NCI-H82 treated with DMSO at 0.1 percent for 48 hours (cell line): Measurements from ENCODE around the gene VEGFB.

Experiments
- DNase-seq: peaks from one replicate; lab custom pipeline; 2025; ENCODE audit not compliant: unreplicated experiment; lab: John Stamatoyannopoulos, UW

Gene VEGFB

DNA sequence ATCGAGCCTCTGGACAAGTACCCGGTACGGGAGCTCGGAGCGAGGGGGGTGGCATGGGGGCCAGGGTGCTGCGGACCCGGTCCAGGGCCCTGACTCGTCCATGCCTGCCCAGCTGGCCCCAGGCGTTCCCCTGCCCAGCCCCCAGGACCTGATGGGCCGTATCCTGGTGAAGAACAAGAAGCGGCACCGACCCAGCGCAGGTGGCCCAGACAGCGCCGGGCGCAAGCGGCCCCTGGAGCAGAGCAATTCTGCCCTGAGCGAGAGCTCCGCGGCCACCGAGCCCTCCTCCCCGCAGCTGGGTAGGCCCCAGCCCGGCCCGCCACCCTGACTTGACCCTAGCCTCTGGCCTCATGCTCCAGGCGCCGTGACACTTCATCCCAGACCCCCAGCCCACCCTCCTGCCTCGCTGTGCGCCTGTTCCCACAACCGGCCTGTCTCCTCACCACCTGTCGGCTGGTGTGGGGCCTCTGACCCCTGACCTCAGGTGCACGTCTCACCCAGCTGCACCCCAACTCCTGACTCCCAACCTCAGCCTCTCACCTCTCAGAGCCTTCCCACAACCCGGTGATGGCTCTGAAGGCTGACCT is 24.7 kb downstream of the VEGFB start:
- no peak for DNase-seq

DNA sequence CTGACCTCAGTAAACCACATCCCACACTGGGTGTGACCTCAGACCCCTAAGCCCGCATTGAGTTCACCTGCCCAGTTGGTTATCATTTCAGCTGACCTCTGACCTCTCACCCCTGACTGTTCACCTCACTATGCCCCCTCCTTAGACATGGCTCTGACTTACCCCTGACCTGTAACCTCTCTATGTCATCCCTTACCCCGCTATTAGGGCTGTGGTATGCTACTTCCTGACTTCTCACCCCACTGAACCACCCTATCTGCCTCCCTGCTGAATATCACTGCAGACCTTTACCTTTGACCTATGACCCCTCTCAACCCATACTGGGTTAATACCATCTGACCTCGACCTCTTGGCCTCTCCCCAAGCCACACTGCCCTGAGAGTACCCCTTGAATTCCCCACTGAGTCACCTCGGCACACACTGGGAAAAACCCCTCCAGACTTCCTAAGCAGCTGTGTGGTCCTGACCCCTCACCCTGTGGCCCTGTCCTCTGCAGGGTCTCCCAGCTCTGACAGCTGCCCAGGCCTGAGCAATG is 25.2 kb downstream of the VEGFB start:
- no peak for DNase-seq

GRCh38 chr11:64260147-64260708 is 25.8 kb downstream of the VEGFB start:
- DNase-seq = no peak

- DNase-seq = no peak
Observed at GRCh38 chr11:64261556-64262080, 27.2 kb downstream of the VEGFB start.

DNA sequence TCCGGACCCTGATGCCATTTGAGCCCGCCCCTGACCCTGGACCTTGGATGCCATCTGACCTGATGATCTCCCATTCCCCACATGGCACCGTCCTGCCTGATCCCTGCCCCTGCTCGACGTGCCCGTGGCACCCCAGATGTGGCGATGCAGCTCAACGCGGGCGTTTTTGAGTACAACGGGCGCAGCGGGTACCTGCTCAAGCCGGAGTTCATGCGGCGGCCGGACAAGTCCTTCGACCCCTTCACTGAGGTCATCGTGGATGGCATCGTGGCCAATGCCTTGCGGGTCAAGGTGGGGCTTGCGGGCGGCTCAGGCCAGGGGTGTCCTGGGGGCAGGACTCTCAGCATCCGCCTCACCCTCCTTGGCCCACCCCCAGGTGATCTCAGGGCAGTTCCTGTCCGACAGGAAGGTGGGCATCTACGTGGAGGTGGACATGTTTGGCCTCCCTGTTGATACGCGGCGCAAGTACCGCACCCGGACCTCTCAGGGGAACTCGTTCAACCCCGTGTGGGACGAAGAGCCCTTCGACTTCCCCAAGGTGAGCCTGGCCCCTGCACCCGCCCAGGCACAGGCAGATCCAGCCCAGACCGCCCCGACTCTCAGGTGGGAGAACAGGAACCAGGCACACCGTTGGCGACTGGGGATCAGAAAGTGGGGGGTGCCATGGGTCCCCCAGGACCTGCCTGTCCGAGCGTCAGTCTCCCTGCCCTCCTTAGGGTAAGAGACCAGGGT is 28.1 kb downstream of the VEGFB start:
- DNase-seq = no peak

GRCh38 chr11:64263021-64263946 is 28.9 kb downstream of the VEGFB start:
- no peak for DNase-seq

DNA sequence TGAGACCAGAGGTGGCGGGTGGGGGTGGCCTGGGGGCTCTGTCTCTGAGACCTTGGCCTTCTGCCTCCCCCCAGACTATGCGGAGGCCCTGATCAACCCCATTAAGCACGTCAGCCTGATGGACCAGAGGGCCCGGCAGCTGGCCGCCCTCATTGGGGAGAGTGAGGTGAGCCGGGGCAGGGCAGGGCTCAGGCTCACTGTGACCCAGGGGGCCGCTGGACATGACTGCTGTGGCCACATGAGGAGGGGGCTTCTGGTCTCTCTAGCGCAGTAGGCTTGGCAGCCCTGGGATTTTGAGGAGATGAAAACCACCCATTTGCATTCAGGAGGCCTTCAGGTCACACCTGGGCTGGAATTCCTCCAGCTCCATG is 29.5 kb downstream of the VEGFB start:
- no peak for DNase-seq

DNA sequence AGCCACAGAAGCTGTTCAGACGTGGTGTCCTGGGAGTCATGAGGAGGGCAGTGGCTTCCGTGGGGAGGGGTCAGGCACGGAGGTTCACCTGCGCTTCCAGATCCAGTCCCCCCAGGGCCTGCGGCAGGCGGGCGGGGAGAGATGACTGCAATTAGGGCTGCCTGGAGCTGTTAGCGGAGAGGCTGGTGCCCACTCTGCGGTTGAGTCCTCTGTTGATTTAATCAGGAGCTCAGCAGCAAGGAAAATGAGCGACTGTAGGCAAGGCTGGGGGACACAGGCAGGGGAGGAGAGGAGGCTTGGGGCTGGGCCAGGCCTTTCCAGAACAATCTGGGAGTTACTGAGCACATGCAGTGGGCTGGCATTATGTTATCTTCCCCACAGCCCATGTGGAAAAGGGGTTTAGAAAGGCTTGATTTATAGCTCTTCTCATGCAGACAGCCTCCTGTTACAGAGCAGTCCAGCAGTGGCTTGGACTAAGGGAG is 30.0 kb downstream of the VEGFB start:
- DNase-seq = no peak

DNA sequence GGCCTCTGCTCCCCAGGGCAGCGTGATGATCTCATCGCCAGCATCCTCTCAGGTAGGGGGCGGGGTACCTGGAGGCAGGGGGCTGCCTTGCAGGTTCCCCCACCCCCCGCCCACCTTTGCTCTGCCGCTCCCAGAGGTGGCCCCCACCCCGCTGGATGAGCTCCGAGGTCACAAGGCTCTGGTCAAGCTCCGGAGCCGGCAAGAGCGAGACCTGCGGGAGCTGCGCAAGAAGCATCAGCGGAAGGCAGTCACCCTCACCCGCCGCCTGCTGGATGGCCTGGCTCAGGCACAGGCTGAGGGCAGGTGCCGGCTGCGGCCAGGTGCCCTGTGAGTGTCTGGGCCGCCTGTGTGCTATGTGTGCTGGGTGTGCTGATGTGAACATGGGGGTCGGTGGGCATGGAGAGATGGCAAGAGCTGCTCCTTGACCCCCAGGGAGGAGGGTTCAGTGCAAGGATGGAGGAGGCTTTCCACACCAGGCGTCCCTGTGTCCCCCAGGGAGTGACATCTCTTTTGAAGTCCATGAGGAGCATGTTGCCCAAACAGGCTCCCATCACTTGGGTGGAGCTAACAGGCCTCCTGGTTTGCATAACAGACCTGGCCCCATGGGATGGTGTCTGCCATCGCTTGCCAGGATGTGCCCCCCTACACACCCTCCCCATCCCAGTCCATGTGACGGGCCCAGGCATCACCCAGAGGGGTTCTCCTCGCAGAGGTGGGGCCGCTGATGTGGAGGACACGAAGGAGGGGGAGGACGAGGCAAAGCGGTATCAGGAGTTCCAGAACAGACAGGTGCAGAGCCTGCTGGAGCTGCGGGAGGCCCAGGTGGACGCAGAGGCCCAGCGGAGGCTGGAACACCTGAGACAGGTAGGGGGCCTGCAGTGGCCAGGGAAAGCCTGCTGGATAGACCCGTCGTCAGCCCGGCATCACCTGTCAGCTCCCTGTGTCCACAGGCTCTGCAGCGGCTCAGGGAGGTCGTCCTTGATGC is 31.1 kb downstream of the VEGFB start:
- no peak for DNase-seq

- DNase-seq = no peak
Observed at GRCh38 chr11:64266339-64266738, 32.0 kb downstream of the VEGFB start.

DNA sequence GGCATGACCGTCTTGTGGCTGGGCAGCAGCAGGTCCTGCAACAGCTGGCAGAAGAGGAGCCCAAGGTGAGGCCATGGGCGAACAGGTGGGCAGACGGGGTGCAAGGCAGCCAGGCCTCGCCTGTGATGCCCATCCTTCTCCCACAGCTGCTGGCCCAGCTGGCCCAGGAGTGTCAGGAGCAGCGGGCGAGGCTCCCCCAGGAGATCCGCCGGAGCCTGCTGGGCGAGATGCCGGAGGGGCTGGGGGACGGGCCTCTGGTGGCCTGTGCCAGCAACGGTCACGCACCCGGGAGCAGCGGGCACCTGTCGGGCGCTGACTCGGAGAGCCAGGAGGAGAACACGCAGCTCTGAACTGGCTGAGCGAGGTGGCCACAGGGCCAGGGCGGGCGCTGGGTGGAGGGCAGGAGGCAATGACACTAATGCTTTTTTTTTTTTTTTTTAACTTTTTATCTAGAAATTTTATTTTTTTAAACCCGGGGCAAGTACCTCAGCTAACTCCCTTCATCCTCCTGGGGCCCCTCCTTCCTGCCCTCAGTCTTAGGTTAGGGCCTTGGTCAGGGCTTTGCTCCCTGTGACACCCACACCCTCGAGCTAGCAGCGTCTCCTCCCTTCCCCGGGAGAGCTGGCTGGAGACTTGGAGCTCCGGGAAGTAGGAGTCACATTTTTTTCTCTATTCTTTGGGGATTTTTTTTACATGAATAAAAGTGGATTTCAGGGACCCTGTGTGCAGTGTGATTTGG is 33.0 kb downstream of the VEGFB start:
- DNase-seq = no peak

DNA sequence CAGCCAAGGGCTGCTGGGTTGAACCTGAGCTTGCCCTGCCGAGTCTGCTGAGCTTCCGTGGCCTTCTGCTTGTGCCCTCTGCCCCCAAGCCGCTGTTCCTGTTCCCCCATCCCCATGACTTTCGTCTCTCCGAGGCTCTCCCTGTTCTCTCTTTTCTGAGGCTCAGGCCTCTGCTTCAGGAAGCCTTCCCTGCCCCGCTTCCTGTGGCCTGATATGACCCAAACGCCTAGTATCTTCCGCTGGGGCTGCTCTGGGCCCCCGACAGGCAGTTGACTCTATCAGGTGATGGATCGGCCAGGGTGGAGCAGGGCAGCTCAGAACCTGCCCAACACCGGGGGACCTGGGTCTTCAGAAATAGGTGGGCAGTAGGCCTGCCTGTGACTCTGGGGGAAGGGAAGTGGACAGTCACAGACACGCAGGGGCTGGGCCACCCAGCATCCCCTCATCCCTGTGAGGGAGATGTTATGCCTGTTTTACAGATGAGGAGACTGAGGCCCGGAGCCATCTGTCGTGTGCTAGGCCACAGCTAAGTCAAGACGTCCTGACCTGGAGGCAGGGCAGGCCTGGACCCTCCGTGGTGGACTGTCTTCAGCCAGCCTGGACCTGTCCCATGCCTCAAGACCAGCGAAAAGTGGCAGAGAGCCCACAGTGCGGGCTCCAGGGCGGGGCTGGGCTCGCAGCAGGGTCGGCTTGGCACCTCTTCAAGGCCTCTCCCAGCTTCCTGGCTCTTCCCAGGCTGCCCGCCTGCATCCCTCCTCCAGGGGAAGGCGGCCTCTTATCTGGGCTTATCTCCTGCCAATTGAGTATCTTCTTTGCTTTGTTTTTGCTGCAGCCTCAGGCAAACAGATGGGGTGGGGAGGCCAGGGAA is 33.9 kb downstream of the VEGFB start:
- DNase-seq = no peak

- DNase-seq = no peak
Observed at GRCh38 chr11:64268893-64269539, 34.6 kb downstream of the VEGFB start.

GRCh38 chr11:64269540-64270220 is 35.3 kb downstream of the VEGFB start:
- DNase-seq = peak; percentile 96

DNA sequence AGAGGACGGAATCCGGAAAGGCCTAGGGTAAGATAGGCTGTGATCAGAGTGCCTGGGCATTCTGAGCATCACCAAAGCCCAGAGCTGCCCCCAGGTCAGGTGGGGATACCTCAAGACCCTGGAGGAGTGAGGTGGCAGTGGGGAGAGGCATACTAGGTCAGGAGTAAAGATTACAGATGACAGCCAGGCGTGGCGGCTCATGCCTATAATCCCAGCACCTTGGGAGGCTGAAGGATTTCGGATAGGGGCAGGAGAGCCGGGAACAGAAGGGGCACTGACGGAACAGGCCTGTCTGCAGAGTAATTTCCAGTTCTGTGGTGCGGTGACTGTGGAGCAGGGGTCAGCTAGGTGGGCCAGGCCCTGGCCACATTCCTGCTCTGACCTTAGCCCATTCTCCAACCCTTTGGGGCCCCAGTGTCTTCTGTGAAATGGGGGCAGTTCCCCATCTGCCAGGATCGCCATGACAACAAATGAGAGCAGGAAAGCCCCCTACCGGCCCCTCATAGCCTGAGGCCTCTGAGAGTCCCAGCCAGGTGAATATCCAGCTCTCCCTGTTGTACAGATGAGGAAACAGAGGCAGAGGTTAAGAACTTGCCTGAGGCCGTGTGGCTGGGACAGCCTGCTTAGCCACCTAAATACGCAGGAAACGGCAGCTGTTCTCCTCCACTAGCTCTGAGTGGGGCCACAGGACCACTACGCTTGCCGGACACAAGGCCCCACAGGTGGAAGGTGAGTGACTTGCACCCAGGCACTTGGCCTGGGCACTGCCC is 40.8 kb downstream of the VEGFB start:
- no peak for DNase-seq

DNA sequence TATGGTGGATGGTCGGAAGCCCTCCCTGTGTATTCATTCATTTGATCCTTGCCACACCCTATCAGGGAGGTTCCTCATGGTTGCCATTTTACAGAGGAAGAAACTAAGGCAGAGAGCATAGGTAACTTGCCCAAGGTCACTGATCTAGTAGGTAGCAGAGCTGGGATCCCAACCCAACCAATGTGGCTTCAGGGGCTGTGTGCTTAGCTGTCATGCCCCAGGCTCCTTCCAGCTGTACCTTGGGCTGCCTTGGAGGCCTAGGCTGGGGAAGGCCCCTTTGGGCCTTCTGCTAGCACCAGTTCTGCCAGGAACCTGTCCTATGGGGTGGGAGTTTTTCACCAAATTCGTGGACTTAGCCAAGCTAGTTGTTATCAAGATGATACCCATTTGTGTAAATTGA is 41.5 kb downstream of the VEGFB start:
- no peak for DNase-seq
